ENCODE measurements around the gene TATDN2. TPM values are rescaled to one million over a fixed set of nuclear protein-coding genes. Genes with fewer than 3 reads are reported as not detected.
A peak's percentile ranks its signal among the peaks of the same experiment; 100 is the strongest.

TATDN2 gene
- total RNA-seq, 6 experiments from 2014 or later = 29.6 to 33.4 (median 30.7) TPM

DNA sequence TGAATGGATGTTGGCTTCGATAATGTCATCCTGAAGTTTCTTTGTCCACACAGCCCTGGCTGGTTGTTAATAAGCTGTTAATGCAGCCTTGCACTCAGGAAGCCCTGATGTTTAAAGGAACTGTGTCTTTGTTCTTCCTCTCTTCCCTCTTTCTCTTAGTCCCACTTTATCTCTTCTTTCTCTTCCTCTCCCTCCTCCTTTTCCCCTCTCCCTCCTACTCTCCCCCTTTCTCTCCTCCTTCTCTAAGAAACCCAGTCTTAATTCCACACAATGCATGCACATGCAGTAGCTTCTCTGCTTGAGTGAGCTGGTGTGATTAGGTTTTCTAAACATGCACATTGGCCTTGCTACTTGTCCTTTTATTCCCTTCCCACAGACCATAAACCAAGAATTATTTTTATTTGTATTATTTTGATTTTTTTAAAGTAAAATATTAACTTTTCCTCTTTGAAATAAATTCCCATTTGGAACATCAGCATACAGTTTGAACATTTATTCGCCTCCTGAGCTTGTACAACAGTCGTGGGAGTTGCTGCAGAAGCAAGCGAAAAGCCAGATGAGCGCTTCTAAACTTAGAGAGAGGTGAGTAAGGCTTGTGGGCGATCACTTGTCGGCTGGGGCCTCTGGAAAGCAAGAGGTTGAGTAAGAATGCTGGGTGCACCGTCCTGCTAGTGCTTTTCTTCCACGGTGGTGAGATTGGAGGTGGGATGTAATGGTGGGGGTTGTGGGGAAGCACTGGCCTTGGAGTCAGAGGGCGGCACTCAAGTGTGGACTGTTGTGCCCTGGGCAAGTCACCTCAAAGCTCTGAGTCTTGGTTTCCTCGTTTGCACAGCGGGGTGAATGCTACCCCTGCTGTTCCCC is 37.2 kb downstream of the TATDN2 start:
- TF ChIP-seq, protein P1, sequence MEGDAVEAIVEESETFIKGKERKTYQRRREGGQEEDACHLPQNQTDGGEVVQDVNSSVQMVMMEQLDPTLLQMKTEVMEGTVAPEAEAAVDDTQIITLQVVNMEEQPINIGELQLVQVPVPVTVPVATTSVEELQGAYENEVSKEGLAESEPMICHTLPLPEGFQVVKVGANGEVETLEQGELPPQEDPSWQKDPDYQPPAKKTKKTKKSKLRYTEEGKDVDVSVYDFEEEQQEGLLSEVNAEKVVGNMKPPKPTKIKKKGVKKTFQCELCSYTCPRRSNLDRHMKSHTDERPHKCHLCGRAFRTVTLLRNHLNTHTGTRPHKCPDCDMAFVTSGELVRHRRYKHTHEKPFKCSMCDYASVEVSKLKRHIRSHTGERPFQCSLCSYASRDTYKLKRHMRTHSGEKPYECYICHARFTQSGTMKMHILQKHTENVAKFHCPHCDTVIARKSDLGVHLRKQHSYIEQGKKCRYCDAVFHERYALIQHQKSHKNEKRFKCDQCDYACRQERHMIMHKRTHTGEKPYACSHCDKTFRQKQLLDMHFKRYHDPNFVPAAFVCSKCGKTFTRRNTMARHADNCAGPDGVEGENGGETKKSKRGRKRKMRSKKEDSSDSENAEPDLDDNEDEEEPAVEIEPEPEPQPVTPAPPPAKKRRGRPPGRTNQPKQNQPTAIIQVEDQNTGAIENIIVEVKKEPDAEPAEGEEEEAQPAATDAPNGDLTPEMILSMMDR (IDR thresholded peaks at IDR 0.05) = no peak
- DNase-seq = no peak
- Mint-ChIP-seq H3K36me3 (ENCODE audit: low read depth) (peaks cover 6% of the 10 kb centered on the region; the same call in 1 of the 2 replicates), H3K27ac (no peak overlapping the region), H3K27me3 (ENCODE audit: insufficient read depth) (peaks cover 2% of the 10 kb centered on the region; the same call in 1 of the 2 replicates), H3K9me3 (no peaks in the 10 kb centered on the region), H3K4me3 (no peak overlapping the region), H3K4me1 (ENCODE audit: low read depth) (peaks cover 6% of the 10 kb centered on the region; the same call in 1 of the 2 replicates)

DNA sequence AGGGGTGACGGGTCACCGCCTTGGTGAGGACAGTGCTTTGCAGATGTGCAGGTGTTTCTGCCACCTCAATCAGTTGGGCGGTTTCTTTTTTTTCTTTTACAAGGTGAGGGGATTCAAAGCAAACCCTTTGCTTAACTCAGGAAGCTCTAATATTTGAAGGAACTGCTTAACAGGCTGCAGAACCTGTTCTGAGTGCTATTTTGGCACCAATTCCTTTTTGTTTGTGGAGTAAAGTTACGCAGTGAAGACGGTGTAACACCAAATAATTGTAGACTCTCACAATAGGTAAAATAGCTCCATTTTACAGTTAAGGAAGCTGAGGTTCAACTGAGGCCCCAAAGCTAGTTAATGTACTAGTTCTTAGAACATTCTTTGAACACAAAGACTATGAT is 37.9 kb downstream of the TATDN2 start:
- H3K27ac Mint-ChIP-seq = no peak overlapping the region
- H3K36me3 Mint-ChIP-seq (ENCODE audit: low read depth) = peaks cover 6% of the 10 kb centered on the region; the same call in 1 of the 2 replicates

DNA sequence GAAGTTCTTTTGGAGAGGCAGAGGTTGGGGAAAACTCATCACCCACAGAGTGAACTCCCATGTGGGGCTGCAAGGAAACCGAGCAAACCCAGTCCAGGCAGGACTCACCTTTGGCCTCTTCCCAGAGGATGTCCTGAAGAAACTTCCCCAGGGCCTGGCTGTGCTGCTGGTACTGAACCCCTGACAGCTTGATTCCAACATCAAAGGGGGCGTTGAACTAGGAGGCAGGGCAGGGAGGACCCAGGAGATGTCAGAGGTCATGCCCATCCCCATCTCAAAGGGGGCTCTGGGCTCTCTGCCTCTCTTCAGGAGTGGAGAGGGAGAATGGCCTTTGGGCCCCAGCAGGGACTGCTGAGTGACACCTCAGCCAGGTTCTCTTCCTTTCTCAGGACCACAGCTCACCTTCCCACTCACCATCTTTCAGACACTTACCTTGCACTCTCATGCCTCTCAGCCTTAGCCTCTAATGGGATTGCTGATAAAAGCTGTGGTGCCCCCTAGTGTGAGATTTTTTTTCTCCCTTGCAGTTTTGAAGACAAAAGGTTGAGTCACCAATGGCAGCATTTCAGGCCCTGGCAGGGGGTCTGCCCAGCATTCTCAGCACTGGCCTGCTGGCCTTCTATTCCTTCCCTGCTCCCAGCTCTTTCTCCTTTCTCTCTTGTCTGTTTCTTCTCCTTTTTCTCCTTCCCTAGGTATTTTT is 38.5 kb downstream of the TATDN2 start:
- Mint-ChIP-seq H3K4me3 (no peak overlapping the region), H3K36me3 (ENCODE audit: low read depth) (peaks cover 7% of the 10 kb centered on the region; the same call in 1 of the 2 replicates), H3K9me3 (no peaks in the 10 kb centered on the region), H3K27me3 (ENCODE audit: insufficient read depth) (peaks cover 2% of the 10 kb centered on the region; the same call in 1 of the 2 replicates), H3K4me1 (ENCODE audit: low read depth) (peaks cover 6% of the 10 kb centered on the region; the same call in 1 of the 2 replicates), H3K27ac (no peak overlapping the region; the same call in 1 of the 2 replicates)
- TF ChIP-seq, protein P1 (IDR thresholded peaks at IDR 0.05) = peak; percentile 74
- peak; percentile 58 for DNase-seq

More for the DNA sequence above, 37.9 kb downstream of the TATDN2 start:
- Mint-ChIP-seq H3K27me3 (ENCODE audit: insufficient read depth) (peaks cover 2% of the 10 kb centered on the region; the same call in 1 of the 2 replicates), H3K4me1 (ENCODE audit: low read depth) (peaks cover 6% of the 10 kb centered on the region; the same call in 1 of the 2 replicates), H3K4me3 (no peak overlapping the region), H3K9me3 (no peaks in the 10 kb centered on the region)
- TF ChIP-seq, protein P1 (IDR thresholded peaks at IDR 0.05) = no peak
- no peak for DNase-seq

DNA sequence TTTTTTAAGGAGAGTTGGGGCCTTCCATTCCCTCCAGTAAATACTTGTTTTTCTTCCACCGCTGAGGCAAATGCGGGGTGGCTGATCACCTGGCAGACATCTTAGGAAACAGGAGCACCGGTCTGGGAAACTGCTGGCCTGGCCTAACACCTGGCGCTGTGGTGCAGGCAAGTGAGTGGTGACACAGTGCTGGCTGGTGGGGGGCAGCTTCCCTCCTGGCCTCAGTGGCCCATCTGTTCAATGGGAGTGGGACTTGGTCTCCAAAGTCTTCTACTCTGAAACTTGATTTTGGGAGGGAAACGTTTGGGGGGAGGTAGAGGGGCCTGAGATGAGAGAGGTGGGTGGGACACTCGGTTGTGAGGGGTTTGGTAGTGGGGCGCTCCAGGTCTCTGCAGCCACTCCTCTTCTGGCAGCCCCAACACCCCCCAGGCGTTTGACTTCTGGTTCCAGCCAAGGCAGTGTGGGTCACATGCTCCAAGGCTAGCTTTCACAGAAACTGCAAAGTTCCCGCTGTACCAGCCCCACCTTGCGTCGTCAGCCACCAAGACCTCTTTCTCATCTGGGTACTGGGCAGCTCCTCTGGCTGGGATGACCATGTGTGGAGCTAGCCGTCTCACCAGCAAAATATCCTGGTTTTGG is 39.8 kb downstream of the TATDN2 start:
- Mint-ChIP-seq H3K4me3 (no peak overlapping the region), H3K9me3 (no peaks in the 10 kb centered on the region), H3K27ac (no peak overlapping the region), H3K27me3 (ENCODE audit: insufficient read depth) (peaks cover 2% of the 10 kb centered on the region; the same call in 1 of the 2 replicates), H3K36me3 (ENCODE audit: low read depth) (peaks cover 4% of the 10 kb centered on the region; the same call in 1 of the 2 replicates), H3K4me1 (ENCODE audit: low read depth) (peaks cover 6% of the 10 kb centered on the region; the same call in 1 of the 2 replicates)
- TF ChIP-seq, protein P1 (IDR thresholded peaks at IDR 0.05) = no peak
- no peak for DNase-seq

DNA sequence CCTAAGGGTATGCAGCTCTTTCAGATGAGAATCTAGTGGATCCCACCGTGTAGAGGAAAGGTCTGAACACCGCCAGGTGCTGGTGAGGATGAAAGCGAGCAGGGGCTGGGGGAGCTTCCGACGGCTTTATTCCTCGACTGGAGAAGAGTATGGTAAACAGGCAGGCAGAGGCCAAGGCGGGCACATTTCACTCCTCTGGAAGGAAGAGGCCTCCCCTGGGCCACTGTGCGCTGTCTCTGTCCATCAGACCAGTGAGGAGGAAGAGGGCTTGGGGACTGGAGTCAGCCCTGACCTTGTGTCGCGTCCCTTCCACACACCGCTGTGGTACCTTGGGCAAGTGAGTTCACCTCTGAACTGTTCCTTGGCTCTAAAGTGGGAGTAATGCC is 40.3 kb downstream of the TATDN2 start:
- TF ChIP-seq, protein P1 (IDR thresholded peaks at IDR 0.05) = no peak
- Mint-ChIP-seq H3K27ac (no peak overlapping the region), H3K4me1 (ENCODE audit: low read depth) (peaks cover 6% of the 10 kb centered on the region; the same call in 1 of the 2 replicates)

More for the DNA sequence above, 40.3 kb downstream of the TATDN2 start:
- Mint-ChIP-seq H3K9me3 (no peaks in the 10 kb centered on the region), H3K4me3 (no peak overlapping the region), H3K27me3 (ENCODE audit: insufficient read depth) (peaks cover 2% of the 10 kb centered on the region; the same call in 1 of the 2 replicates), H3K36me3 (ENCODE audit: low read depth) (peaks cover 4% of the 10 kb centered on the region; the same call in 1 of the 2 replicates)
- no peak for DNase-seq

Data from HFFc6 (cell line).